RCC 7860 (cell line): Measurements from ENCODE around the gene MARF1.
"Not testable (repeated sequence)": the region's sequence is repeated elsewhere in the genome, so short reads cannot be mapped to it uniquely, and the experiment has no call there.

Experiments used
- DNase-seq: peaks from one replicate; pipeline ENCODE4 v3.0.0-alpha.2; 2015; ENCODE audit warnings: low spot score
- FAIRE-seq: peaks from 2 replicates; lab custom pipeline; 2012; peaks lifted over from hg19 to GRCh38; lab: Jason Lieb, UNC

The MARF1 gene

GRCh38 chr16:15652293-15653001 lies 9.5 kb upstream of the MARF1 start:
- no peak for DNase-seq
- FAIRE-seq = no peak

DNA sequence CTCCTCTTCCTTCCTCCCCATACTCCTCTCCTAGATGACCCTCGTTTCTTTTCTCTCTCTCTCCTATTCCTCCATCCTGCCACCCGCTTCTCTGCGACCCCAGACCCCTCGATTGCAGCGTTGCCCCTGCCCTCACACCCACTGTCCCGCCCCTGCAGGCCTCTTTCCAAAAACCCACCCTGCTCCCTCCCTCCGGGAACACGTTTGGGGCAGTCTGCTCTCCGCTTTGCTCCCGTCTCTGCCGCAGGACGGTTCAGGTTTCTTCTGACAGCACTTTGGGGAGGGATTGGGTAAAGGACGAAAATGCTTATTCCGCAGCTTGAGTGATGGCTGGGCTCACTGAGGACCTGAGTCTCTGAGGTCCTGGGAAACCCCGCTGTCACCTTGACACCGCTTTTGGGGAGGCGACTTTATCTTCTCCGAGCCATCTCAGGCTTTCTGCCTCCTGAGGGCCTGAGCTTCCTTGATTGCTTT lies 7.8 kb upstream of the MARF1 start:
- FAIRE-seq (no peak), DNase-seq (no peak)

DNA sequence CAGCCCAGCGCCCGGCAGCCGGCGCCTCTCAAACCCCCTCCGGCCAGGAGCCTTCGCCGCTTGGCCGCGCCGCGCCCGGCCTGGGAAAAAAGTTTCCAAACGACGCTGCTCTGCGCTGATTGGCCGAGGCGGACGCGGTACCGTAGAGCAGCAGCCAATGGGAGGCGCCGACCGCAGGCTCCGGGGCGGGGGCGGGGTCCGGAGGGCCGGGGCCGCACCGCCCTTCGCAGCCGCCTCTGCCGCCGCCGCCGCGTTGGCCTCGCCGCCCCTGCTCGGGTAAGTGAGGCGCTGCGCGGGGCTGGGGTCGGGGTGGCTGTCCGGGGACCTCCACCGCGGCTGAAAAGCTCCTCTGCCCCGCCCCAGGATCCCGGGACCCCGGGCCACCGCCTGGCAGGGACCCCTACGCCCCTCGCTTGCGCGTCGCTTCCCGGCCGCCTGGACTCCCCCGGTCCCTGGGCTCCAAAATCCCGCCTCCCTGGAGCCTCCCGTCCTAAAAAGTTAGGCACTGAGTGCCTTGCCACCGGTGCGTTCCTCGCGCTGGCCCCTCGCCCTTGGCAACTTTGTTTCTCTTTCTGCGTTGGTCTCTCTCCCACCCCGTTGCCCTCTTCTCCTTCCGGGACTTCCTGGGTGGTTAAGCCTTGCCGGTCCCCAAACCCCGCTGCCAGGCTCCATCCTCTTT lies 7.2 kb upstream of the MARF1 start, which contains the start of gene NDE1:
Gene NDE1, plus strand, starts transcription at position 227 of the 679 bp plus-strand sequence. CDS start 14,534 bp downstream, outside the sequence.
- FAIRE-seq (no peak), DNase-seq (peak; percentile 76)

DNA sequence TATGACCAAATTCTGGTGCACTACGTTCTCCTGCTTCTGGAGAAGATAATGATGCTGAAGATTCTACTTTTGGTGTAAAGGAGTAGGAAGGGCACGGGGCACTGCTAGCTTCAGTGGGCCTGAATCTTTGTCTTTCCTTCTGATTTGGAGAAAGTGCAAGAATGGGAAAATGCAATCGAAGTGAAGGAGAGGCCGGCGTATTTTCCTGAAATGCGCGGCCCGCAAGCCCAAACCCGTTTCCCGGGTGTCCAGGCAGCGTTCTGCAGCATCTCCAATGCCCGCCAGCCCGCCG lies 6.7 kb upstream of the MARF1 start:
- FAIRE-seq (no peak), DNase-seq (no peak)

GRCh38 chr16:15649311-15649710 lies 6.4 kb upstream of the MARF1 start:
- FAIRE-seq, DNase-seq: not testable (repeated sequence)

GRCh38 chr16:15648135-15648730 lies 5.3 kb upstream of the MARF1 start:
- no peak for DNase-seq
- FAIRE-seq = no peak

DNA sequence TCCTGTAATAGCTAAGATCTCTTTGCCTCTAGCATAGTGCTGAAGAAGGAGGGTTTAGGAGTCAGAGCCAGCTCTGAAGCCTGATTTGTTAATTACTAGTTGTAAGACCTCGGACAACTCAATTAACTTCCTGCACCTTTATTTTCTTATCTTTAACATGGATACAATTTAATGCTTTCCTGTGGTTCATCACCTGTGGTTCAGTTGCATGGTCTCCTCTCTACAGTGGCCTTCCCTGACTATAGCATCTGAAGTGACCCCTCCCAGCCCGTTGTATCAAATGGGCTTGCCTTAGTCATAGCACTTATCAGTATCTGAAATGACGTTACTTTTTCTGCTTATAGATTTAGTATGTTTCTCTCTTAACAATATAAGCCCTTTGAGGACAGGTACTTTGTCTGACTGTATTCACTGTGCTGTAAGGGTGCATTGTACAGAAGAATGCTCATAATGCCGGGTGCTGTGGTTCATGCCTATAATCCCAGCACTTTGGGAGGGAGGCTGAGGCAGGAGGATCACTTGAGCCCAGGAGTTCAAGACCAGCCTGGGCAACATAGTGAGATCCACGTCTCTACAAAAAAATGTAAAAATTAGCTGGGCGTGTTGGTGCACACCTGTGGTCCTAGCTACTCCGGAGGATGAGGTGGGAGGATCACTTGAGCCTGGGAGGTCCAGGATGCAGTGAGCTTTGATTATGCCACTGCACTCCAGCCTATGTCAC lies 4.5 kb upstream of the MARF1 start:
- FAIRE-seq (no peak), DNase-seq (no peak)

GRCh38 chr16:15646557-15647293 lies 3.8 kb upstream of the MARF1 start:
- FAIRE-seq = not testable (repeated sequence)
- DNase-seq = peak; percentile 9

DNA sequence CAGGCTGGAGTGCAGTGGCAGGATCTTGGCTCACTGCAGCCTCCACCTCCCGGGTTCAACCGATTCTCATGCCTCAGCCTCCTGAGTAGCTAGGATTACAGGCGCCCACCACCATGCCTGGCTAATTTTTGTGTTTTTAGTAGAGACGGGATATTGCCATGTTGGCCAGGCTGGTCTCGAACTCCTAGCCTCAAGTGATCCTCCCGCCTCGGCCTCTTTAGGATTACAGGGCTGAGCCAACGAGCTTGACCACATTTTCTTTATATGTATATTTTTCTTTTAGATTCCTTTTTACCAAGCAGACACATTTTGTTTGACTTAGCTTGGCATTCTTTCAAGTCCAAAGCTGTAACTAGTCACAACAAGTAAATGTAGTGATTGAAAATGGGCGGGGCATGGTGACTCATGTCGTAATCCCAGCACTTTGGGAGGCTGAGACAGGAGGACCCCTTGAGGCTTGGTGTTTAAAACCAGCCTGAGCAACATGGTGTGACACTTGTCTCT lies 2.1 kb upstream of the MARF1 start:
- DNase-seq = peak; percentile 60
- not testable (repeated sequence) for FAIRE-seq

- DNase-seq = no peak
Measured at GRCh38 chr16:15644267-15644961, 1.5 kb upstream of the MARF1 start.

GRCh38 chr16:15643946-15644250 lies 944 bp upstream of the MARF1 start:
- DNase-seq = no peak
- no peak for FAIRE-seq

More at GRCh38 chr16:15644267-15644961, 1.5 kb upstream of the MARF1 start:
- no peak for FAIRE-seq

GRCh38 chr16:15642557-15643047 lies 352 bp downstream of the MARF1 start:
- DNase-seq (no peak), FAIRE-seq (no peak)

DNA sequence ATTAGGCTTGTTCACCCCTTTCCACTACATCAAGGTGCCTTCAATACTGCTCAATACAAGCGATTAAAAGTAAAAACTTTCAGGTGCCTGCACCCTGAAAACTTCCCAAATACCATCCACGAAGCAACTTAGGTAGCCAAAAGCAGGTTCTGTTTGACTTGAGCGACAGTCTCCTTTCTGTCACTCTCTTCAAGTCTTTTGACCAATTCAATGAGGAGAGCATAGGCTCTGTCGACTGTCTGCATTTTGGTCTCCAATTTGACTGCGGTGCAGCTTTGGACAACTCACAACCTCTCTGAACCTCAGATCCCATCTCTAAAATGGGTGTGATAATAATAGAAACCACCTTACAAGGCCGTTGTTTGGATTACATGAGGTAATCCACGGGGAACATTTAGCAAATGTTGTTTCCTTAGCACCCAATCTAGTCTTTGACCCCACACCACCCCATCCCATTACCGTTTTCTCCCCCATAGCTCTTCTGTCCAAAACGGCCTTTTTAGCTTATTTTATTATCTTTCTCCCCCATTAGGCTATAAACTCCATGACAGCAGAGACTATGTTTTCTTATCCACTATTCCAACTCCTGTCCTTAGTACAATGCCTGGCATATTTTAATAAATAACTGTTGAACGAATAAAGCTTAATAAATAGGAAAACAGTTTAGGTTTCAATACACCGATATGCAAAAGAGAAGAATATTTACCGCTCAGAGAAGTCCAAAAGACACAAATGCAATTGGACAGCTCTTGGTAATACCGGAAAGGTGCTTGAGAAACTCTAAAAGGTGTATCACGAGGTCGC lies 999 bp downstream of the MARF1 start:
- DNase-seq (no peak), FAIRE-seq (no peak)

GRCh38 chr16:15640966-15641365 lies 2.0 kb downstream of the MARF1 start:
- DNase-seq (no peak), FAIRE-seq (no peak)

GRCh38 chr16:15639061-15639568 lies 3.8 kb downstream of the MARF1 start:
- DNase-seq (no peak), FAIRE-seq (no peak)

GRCh38 chr16:15636392-15636873 lies 6.5 kb downstream of the MARF1 start:
- FAIRE-seq = no peak
- DNase-seq = no peak

GRCh38 chr16:15635926-15636325 lies 7.0 kb downstream of the MARF1 start:
- no peak for DNase-seq
- FAIRE-seq = no peak

DNA sequence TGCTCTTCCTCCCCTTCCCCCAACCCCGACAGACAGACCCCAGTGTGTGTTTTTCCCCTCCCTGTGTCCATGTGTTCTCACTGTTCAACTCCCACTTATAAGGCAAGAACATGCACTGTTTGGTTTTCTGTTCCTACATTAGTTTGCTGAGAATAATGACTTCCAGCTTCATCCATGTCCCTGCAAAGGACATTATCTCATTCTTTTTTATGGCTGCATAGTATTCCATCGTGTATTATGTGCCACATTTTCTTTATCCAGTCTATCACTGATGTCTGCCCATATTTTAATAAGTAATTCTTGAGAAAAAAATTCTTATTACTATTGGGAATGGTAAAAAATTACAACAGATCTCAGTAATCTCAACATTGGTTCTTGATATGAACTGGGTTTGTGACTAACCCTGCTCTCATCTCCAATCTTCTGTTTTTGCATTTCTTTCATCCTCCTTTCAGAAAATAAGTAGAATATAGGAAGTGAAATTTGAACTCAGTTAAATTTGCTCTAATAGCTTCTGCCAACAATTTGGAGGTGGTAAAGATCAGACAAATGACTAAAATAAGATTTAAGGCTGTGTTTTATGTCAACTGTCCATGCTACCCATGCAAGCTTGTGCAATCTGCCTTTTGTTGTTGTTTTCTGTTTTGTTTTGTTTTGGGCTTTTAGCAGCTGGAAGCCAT lies 11.1 kb downstream of the MARF1 start:
- no peak for DNase-seq
- no peak for FAIRE-seq
